HEK293 (cell line): ENCODE data around the gene PPIA.

Source experiments
- ZBTB1 ChIP-seq: fragments of 450-650 bp; formaldehyde crosslinking; IDR thresholded peaks from 2 replicates; pipeline ENCODE4 v1.5.1; 2016; ENCODE audit warnings: missing biosample characterization, missing genetic modification characterization
- ZNF76 ChIP-seq: fragments of 450-650 bp; formaldehyde crosslinking; IDR thresholded peaks from 2 replicates; pipeline ENCODE4; 2016; ENCODE audit warnings: low read depth, missing biosample characterization, missing genetic modification characterization, borderline replicate concordance
- TF ChIP-seq, protein P1 (sequence below): fragments of 450-650 bp; formaldehyde crosslinking; IDR thresholded peaks from 2 replicates; pipeline ENCODE4 v1.5.1; 2016; ENCODE audit warnings: missing biosample characterization, missing genetic modification characterization
- TF ChIP-seq, protein P2 (sequence below): fragments of 450-650 bp; formaldehyde crosslinking; IDR thresholded peaks from 2 replicates; pipeline ENCODE4 v1.5.1; 2016; ENCODE audit warnings: missing biosample characterization, missing genetic modification characterization, low read depth

DNA sequence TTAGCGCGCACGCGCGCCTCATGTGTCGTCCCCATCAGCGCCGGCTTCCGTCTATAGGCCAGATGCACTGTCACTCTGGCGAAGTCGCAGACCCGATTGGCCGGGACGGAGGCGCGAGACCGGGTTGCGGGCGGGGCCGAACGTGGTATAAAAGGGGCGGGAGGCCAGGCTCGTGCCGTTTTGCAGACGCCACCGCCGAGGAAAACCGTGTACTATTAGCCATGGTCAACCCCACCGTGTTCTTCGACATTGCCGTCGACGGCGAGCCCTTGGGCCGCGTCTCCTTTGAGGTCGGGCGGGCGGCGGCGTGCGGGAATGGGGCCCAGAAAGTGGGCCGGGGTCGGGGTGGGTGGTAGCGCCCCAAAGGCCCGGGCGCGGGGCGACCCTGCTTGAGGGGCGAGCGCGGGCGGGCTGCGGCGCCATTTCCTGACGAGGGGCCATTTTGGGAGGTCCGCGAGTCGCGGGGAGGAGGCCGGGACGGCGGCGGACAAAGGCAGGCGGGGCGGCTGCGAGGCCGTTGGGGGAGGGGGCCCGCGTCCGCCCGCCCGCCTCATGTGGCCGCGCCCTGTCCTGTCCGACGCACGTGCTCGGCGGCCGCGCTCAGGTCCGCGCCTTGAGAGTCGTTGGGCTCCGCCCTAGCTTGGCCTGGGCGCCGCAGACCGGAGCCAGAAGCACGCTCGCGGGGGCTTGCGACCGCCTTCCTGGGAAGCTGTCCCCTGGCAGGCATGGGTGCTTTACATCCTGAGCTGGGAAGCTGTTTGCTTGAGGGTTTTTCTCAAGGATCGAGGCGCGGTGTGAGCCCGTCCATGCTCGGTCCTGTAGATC is at the start of gene PPIA:
- TF ChIP-seq, protein P1, sequence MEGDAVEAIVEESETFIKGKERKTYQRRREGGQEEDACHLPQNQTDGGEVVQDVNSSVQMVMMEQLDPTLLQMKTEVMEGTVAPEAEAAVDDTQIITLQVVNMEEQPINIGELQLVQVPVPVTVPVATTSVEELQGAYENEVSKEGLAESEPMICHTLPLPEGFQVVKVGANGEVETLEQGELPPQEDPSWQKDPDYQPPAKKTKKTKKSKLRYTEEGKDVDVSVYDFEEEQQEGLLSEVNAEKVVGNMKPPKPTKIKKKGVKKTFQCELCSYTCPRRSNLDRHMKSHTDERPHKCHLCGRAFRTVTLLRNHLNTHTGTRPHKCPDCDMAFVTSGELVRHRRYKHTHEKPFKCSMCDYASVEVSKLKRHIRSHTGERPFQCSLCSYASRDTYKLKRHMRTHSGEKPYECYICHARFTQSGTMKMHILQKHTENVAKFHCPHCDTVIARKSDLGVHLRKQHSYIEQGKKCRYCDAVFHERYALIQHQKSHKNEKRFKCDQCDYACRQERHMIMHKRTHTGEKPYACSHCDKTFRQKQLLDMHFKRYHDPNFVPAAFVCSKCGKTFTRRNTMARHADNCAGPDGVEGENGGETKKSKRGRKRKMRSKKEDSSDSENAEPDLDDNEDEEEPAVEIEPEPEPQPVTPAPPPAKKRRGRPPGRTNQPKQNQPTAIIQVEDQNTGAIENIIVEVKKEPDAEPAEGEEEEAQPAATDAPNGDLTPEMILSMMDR (tag by site-specific recombination), result no peak; the same call in 1 of the 2 replicates
- TF ChIP-seq ZNF76 (peak; percentile 87; the same call in 1 of the 2 replicates), ZBTB1 (tag by site-specific recombination) (no peak)
- TF ChIP-seq, protein P2, sequence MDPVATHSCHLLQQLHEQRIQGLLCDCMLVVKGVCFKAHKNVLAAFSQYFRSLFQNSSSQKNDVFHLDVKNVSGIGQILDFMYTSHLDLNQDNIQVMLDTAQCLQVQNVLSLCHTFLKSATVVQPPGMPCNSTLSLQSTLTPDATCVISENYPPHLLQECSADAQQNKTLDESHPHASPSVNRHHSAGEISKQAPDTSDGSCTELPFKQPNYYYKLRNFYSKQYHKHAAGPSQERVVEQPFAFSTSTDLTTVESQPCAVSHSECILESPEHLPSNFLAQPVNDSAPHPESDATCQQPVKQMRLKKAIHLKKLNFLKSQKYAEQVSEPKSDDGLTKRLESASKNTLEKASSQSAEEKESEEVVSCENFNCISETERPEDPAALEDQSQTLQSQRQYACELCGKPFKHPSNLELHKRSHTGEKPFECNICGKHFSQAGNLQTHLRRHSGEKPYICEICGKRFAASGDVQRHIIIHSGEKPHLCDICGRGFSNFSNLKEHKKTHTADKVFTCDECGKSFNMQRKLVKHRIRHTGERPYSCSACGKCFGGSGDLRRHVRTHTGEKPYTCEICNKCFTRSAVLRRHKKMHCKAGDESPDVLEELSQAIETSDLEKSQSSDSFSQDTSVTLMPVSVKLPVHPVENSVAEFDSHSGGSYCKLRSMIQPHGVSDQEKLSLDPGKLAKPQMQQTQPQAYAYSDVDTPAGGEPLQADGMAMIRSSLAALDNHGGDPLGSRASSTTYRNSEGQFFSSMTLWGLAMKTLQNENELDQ (tag by site-specific recombination), result no peak
